NCI-H345 treated with DMSO at 0.1 percent for 48 hours (cell line): ENCODE results near the gene HM13.
"Not testable (repeated sequence)": the region's sequence is repeated elsewhere in the genome, so short reads cannot be mapped to it uniquely, and the experiment has no call there.

Experiments
- DNase-seq: peaks from one replicate; lab custom pipeline; 2025; ENCODE audit not compliant: unreplicated experiment; lab: John Stamatoyannopoulos, UW

The HM13 gene

DNA sequence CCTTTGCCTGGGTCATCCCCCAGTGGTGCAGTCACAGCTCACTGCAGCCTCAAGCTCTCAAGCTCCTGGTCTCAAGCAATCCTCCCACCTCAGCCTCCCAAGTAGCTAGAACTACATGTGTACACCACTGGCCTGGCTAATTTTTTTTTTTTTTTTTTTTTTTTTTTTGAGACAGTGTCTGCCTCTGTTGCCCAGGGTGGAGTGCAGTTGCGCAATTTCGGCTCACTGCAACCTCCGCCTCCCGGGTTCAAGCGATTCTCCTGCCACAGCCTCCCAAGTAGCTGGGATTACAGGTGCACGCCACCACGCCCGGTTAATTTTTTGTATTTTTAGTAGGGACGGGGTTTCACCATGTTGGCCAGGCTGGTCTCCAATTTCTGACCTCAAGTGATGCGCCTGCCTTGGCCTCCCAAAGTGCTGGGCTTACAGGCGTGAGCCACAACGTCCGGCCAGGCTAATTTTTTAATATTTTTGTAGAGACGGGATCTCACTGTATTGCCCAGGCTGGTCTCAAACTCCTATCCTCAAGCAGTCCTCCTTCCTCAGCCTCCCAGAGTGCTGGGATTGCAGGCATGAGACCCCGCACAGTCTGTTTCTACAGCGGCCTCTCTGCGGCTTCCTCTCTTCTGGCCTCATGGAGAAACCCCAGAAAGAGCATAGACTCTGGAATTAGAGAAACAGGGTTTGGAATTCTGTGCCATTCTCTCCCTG is 65.9 kb downstream of the HM13 start:
- DNase-seq, result not testable (repeated sequence)

DNA sequence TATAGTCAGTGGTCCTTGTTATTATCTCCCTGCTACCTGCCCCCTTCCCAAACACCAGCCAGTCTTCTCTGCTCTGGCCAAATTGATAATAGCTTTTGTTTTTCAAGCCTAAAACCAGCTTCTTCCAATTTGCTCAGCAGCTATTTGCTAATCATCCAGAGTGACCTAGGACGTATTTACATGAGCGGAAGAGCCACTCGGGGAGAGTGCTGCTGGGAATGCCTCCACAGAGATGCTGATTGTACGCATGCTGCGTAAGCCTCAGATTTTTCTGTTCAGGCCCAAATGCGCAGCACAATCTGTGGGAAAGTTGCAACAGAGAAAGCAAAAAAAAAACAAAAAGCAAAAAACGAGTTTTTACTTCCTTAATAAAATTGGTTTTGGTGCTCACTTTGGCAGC is 66.5 kb downstream of the HM13 start:
- no peak for DNase-seq

DNA sequence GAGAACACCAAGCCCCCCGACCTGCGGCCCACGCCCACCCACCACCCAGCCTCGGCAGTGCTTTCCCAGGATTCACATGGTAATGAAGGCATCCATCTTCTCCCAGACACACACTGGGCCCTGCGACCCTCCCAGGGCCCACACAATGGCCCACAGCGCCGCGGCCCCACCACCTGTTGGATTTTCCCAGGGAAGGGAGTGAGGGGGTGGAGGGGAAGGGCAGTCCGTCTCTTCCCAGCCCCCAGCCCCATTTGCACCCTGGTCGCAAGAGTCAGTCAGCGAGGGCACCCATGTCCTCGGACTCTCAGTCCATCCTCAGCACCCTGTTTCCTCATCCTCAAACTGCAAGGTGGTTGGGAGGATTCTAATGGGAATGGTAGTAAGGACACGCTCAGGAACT is 67.1 kb downstream of the HM13 start:
- no peak for DNase-seq

DNA sequence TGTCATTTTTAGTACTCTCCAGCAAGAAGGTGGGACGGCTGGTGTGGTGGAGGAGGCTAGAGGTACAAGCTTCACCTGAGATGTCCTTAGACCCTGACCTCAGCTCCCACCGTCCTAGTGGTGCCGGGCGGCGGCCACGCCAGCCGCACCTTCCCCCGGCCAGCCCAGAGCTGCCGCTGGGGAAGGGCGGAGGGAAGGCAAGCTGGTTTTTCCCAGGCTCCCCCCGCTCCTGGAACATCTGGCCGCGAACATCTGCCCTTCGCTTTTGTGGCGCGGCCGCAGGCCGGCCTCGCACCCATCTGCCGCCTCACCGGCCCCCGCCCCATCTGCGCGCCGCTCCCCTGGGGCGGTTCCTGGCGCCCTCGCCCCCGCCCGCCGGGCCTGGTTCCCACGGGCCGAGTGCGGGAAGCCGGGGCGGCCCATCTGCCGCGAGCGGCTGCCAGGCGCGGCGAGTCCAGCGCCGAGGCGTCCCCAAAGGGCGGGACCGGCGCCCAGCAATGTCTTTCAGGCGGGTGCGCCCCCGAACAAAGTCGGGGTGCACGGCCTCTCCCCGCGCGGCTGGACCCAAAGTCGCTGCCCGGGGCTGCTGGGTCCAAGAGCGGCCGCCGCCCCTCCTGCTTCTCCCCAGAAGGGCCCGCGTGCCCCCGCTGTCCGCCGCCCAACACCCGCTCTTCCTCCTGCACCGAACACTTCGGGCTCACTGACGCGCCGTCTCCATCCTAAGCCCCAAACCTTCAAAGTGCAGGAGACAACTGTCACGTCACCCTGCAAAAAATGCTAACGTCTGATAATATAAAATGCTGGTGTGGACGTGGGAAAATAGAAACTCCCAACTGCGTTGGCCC is 73.5 kb downstream of the HM13 start:
- no peak for DNase-seq

DNA sequence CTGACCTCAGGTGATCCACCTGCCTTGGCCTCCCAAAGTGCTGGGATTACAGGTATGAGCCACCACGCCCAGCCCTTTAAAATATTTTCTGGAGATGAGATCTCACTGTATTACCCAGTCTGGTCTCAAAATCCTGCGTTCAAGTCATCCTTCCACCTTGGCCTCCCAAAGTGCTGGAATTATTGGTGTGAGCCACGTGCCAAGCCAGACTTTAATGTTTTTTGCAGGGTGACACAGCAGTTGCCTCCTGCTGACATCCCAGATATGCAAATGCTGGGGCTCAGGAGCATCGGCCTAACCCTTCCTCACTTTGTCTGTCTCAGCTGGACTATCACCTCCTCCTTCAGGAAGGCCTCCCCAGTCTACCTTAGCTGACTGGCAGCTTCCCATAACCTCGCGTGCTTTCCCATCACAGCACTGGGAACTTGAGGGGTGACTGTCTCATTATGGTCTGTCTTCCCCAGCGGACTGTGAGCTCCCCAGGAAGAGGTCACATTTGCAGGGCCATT is 76.5 kb downstream of the HM13 start:
- DNase-seq, result no peak

DNA sequence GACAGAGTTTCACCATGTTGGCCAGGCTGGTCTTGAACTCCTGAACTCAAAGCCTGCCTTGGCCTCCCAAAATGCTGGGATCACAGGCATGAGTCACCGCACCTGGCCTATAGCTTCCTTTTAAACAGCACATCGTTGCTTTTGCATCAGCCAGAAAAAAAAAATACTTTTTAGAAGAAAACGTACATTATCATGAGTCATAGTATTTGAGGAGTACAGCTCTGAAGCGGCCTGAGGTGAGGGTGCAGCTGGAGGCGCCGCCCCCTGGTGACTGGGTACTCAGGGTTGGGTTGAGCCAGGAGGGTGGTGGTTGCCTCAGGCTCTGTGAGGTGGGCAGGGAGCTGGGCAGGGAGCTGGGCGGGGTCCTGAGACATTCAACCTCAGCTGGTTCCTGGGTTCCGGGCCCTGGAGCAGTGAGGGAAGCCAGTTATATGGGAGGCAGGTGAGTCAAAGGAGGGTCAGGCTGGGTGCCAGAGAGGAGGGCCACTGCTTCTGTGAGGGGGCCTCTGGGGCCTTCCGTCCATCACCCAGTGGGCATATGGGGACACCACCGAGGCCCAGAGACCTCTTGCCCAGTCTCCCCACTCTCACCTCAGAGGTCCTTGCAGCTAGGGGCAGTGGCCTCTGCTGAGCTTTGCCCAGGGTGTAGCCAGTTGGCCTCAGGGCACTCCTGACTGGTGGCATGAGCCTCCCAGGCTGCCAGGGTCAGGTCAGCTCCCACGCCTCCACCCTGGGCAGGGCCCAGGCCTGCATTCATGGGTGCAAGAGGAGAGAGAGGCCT is 79.2 kb downstream of the HM13 start:
- DNase-seq, result no peak

DNA sequence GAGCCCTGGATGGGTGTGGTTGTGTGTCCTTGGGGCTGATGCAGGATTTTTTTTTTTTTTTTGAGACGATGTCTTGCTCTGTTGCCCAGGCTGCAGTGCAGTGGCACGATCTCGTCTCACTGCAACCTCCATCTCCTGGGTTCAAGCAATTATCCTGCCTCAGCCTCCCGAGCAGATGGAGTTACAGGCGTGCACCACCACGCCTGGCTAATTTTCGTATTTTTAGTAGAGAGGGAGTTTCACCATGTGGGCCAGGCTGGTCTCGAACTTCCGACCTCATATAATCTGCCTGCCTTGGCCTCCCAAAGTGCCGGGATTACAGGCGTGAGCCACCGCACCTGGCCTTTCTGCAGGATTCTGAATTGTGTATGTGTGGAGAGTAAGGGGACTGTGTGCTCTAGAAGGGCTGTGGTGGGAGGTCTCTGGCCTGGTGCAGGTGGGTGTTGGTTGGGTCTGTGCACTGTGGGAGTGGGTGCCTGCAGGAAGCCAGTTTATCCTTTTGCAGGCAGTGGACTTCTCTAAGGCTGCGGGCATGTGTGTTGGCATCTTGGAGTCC is 79.8 kb downstream of the HM13 start:
- no peak for DNase-seq

DNA sequence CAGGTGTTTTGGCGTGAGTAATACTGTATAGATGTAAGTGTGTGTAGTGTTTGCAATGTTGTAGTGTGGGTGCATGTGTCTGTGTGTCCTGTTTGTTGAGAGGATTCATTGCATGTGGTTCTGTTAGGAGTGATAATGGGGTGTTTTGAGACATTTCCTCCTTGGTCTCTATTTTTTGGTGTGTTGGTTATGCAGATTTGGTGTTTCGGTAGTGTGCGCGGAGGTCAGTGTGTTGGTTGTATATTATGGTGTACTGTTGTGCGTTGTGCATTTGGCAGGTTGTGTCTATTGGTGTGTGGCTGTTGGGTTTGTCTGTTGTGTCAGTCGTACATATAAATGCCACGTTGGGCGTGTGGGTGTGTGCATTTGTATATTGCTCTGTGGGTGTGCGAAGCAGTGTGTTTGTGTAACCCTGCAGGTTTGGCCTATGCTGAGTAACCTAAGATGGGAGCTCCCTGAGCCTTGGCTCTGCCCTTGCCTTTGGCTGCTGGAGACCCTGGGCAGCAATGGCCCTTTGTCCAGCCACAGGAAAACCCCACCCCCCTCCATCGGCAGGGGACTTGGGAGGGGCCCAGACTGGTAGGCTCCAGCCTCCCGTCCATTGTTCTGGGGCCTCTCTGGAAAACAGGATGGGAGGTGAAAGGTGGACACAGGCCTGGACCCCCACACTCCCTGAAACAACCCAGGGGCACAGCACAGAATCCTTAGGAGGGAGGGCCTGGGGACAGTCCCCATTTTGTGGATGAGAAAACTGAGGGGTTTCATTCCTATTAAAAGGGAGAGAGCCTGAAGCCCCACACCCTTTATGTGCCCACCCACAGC is 80.5 kb downstream of the HM13 start:
- DNase-seq, result no peak

DNA sequence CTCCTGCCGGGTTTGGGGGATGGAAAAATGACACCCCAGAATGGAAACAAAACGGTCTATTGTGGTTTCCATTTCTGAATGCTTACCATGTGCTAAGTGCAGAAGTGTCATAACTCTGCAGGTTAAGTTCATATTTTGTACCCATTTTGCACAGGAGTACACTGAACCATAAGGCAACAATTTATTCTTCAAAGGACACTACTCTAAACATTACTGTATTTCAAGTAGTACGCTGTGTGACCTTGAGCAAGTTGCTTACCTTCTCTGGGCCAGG is 81.1 kb downstream of the HM13 start:
- no peak for DNase-seq

DNA sequence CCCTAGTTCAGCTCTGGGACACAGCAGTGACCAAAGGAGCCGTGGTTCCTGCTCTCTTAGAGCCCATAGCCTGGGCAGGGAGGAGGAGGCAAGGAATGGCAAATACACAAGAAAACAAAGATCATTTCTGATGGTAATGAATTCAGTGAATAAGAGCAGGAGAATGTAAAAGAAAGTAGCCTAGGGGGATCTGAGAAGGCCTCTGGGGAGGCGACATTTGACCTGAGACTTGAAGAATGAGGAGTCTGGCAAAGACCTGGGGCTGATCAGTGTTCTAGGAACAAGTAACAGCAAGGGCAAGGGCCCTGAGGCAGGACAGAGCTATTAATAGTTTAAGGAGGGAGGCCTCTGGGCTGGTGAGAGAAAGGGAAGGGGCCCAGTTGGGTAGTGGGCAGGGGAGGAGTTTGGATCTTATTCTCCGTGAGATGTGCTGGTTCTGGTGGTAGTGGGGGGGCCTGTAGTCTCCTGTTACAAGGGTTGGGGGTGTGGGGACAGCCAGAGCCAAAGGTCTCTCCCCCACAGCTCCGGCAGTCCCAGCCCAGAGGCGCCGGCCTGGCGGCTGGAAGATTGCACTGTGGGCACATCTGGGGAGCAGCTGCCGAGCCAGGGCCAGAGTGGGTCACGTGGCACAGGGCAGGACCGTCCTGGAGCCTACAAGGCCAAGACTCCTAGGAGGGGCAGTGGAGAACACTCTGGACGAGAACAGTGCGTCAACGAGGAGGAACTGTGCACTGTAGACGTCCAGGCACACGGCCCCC is 81.6 kb downstream of the HM13 start:
- no peak for DNase-seq

DNA sequence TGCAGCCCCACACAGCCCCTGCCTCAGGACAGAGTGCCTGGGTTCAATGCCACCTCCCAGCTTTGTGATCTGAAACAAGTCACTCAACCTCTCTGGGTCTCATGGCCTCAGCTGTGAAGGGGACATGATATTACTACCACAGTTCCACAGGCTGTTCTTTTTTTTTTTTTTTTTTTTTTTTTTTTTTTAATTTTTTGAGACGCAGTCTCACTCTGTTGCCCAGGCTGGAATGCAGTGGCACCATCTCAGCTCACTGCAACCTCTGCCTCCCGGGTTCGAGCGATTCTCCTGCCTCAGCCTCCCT is 82.1 kb downstream of the HM13 start:
- not testable (repeated sequence) for DNase-seq

DNA sequence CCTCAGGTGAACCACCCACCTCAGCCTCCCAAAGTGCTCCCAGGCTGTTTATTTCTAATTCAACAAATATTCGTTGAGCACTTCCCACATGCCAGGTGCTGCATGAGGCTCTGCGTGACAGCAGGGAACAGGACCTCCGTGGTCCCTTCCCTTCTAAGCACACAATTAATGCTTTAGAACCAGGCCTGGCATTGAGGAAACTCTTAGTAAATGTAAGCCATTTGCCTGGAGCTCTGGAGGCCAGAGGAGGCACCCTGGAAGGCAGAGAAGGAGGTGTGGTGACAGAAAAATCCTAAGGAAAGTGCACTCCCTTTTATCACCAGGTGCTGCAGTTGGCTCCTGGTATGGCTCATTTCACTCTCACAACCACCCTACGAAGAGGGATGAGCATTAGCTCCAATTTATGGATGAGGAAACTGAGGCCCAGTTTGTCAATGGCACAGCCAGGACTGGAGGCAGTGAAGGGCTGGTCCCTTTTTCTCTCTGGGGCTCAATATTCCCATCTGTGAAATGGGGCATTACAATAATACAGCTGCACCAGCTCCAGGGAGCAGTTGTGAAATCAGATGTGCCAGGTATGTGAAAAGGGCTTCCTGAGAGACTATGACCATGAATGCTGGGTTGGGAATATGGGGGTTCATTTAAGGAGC is 82.7 kb downstream of the HM13 start:
- no peak for DNase-seq

DNA sequence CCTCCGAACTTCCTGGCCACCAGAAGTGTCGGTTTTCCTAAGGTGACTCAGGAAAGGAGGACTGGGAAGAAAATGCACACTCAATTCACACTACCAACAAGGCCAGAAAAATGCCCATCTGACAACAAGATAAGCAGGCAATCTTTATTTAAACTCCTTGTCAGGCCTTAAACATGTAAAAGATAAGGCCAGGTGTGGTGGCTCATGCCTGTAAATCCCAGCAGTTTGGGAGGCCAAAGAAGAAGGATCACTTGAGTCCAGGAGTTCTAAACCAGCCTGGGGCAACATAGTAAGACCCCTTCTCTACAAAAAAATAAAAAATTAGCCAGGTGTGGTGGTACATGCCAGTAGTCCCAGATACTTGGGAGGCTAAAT is 83.2 kb downstream of the HM13 start:
- no peak for DNase-seq

DNA sequence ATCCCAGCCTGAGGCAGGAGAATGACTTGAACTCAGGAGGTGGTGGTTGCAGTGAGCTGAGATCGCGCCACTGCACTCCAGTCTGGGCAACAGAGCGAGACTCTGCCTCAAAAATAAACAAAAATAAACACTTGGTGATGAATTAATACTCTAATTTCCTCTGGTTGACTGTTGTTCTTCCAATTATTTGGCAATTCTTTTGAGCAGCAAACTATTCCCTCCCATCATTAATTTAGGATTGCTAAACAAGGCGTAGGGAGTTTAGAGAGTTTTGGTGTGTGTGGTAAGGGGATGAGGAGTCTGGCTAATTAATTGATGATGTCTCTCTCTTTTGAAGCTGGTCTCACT is 88.2 kb downstream of the HM13 start:
- DNase-seq, result no peak

DNA sequence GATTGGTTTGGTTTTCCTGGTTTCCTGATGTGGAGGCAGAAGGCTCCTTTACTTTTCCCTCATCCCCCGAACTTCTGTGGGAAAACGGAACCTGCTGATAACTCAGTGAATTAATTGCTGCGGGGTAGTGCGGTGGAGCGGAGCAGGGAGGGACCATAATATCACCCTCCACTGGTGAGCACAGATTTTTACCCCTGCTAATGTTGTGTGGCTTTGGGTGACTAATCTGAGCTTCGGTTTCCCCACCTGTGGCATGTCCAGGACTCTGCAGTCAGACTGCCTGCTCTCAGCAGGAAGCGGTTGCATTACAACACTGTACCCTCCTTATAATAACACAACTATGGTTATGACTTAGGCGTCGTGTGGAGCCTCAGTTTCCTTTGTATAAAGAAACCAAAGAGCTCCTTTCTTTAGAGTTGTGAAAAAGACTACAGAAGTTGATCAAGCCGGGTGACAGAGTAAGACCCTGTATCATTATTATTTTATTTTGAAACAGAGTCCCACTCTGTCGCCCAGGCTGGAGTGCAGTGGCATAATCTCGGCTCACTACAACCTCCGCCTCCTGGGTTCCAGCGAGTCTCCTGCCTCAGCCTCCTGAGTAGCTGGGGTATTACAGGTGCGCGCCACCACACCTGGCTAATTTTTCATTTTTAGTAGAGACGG is 88.7 kb downstream of the HM13 start:
- no peak for DNase-seq

DNA sequence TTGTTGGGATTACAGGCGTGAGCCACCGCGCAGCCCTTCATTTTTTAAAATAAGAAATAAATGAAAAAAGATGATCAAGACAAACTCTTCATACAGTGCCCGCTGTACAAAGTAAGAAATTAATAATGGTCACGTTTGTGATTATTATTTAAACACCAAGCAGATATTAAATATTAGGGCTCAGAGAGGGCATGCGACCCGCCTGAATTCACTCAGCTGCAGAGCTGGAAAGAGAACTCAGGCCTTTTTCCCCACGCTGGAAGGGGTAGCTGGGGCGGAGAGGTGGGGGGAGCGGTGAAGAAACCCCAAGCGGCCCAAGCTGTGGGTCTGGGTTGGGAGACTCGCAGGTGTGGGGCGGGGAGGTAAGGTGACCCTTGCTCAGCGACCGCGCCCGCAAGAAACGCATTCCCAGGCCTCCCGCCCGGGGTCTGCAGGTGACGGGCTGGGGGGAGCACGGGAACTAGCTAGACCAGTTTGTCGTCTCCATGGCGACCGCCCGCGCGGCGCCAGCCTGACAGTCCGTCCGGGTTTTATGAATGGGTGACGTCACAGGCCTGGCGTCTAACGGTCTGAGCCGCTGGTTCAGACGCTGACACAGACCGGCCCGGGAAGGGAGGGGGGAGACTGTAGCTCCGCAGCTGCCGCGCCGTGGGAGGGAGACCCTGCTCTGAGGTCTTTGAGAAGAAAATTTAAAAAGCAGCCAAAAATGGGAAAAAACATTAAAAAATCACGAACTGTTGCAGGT is 89.8 kb downstream of the HM13 start:
- DNase-seq, result peak; percentile 98

DNA sequence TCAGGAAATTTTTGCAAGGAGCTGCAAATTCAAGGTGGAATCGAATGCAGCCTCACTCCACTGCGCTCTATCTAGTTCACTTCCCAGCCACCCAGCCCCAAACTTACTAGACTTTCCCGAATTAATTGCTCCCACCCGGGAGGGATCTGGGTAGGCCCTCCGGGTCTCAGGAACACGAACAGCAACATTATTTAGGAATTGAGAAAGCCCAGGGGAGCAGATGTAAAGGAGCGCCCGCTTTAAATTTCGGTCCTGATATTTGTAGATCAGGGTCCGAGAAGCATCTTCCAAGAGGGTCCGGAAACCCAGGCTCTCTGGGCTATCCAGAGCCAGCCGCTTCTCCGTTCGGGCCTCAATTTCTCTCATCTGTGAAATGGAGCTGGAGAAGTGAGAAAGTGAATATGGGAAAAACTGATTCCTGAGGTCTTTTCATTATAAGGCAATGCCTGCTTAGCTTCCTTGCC is 90.4 kb downstream of the HM13 start:
- DNase-seq, result no peak
